HG02943 (cell line): ENCODE results near the gene NHLRC3.
"Not testable (repeated sequence)": the region's sequence is repeated elsewhere in the genome, so short reads cannot be mapped to it uniquely, and the experiment has no call there.

Experiments
- ATAC-seq: cut with Tn5 transposase; IDR thresholded peaks from one replicate; pipeline ENCODE4 v1.9.1; 2021; ENCODE audit warnings: mild to moderate bottlenecking, low read depth, moderate library complexity; ENCODE audit not compliant: unreplicated experiment

Gene NHLRC3

GRCh38 chr13:39040206-39040605, 1.9 kb downstream of the NHLRC3 start:
- ATAC-seq, result no peak

- ATAC-seq, result peak; percentile 63
These were observed 6.3 kb downstream of the NHLRC3 start for GRCh38 chr13:39044536-39044935.

DNA sequence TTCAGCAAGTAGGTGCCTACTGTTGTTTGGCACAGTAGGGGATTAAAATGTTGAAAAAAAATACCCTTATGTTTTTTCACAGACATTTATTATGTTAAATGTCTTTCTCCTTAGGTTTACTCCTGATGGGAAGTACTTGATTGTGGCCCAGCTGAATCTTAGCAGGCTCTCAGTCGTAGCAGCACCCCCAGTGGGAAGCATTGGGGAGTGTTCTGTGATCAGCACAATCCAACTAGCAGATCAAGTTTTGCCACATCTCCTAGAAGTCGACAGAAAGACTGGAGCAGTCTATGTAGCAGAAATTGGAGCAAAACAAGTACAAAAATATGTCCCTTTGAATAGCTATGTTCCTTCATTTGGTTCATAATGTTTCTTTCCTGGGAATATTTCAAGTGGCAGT, 9.3 kb downstream of the NHLRC3 start:
- ATAC-seq, result no peak

GRCh38 chr13:39048806-39049205, 10.6 kb downstream of the NHLRC3 start:
- no peak for ATAC-seq

- ATAC-seq, result no peak
These were observed 11.0 kb downstream of the NHLRC3 start for GRCh38 chr13:39049274-39049673.

DNA sequence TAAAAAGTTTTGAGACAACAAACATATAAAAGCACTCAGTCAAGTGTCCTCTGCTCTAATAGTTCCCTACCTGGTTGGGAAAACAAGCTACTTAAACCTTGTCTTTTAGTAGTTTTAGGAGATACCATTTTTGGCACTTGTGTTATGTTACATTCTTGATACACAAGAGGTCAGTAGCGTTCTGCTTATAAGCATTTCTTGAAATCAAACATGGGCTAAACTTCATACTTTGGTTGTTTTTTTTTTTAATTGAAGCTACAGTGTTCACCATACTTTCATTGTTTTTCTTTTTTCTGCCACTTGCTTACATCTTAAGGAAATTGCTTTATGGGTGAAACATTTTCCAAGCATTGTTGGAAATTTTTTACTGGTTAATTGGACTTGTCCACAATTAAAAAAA, 12.9 kb downstream of the NHLRC3 start:
- no peak for ATAC-seq

DNA sequence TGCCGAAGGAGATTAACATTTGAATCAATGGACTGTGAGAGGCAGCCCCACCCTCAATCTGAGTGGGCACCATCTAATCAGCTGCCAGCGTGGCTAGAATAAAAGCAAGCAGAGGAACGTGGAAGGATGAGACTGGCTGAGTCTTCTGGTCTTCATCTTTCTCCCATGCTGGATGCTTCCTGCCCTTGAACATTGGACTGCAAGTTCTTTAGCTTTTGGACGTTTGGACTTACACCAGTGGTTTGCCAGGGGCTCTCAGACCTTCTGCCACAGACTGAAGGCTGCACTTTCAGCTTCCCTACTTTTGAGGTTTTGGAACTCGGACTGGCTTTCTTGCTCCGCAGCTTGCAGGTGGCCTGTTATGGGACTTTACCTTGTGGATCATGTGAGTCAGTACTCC, 14.7 kb downstream of the NHLRC3 start:
- no peak for ATAC-seq

- no peak for ATAC-seq
These were observed 15.9 kb downstream of the NHLRC3 start for GRCh38 chr13:39054112-39054511.

- no peak for ATAC-seq
These were observed 17.8 kb downstream of the NHLRC3 start for GRCh38 chr13:39056018-39056417.

DNA sequence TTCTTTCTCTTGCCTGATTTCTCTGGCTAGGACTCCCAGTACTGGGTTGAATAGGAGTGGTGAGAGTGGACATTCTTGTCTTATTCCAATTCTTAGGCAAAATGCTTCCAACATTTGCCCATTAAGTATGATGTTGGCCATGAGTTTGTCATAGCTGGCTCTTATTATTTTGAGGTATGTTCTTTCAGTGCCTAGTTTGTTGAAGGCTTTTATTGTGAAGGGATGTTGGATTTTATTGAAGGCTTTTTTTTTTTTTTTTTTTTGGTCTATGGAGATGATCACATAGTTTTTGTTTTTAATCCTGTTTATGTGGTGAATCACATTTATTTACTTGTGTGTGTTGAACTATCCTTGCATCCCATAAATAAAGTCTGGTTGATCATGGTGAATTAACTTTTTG, 19.8 kb downstream of the NHLRC3 start:
- ATAC-seq, result no peak

GRCh38 chr13:39062004-39062403, 23.7 kb downstream of the NHLRC3 start:
- no peak for ATAC-seq

DNA sequence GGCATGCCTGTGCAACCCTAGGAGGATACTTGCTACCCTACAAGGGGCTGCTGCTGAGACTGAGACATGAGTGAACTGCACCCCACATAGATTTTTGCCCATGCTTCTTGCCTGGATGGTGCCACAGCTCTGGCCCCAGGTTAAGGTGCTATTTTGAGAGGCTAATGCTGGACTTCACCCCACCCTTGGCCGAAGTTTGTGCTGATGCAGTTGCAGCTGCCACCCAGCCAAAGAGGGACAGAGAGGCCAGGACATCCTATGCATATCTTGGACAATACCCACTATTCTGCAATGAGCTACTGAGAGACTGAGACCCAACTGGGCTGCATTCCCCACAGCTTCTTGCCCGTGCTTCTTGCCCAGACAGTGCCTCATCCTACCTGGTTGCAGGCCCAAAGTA, 34.6 kb downstream of the NHLRC3 start:
- no peak for ATAC-seq

DNA sequence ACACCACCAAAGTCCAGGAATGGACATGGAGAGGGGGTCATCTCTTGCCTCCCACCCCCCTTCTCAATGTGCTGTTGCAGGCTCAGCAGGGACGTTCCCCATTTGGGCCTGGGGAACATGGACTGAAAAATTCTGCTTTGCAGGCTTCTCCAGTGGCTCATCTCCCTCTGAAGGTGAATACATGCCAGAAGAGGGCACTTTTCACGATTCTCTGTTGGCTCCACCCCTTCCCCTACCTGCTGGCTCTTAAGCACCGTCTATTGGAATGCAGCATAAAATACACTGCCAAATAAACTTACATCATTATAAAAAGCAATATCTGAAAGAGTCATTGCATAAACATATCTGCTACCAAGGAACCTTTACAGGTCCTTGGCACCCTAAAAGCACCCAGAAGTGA, 35.7 kb downstream of the NHLRC3 start:
- ATAC-seq, result no peak

- ATAC-seq, result not testable (repeated sequence)
These were observed 48.1 kb downstream of the NHLRC3 start for GRCh38 chr13:39086251-39086945.

DNA sequence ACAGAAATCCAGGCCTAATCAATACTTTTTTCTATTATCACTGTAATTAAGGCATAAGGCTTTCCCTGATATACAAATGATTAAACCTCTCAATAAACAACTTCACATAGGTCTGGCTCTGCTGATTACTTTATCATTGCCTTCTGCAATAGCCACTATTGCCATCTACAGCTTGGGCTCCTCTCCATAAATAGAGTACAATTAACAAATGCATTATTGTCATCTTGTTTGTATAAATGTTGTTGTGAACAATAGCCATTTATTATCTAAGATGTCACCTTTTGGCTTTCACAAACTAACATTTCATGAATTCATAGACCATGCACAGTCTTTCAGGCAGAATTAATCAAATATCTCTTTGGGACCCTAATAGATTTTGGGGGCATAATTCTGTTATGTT, 53.3 kb downstream of the NHLRC3 start:
- ATAC-seq, result no peak

DNA sequence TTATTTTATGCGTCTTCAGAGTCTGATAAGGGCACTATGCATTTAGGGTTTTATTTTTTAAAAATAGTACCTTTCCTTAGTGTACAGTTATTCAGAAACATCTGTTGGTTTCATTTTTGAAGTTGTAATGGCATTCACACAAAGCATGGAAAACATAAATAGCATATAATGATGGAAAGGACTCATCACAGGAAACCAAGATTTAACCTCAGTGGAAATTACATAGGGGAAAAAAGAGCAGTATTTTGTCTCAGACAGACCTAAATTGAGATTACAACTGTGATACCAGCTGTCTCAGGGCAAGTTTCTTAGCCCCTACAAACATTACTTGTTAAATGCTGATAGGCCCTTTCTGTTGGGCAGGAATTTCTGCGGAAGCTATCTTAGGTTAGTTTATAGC, 57.2 kb downstream of the NHLRC3 start:
- ATAC-seq, result no peak

- no peak for ATAC-seq
These were observed 61.0 kb downstream of the NHLRC3 start for GRCh38 chr13:39099231-39099630.
